Measurements from ENCODE around the gene IKZF1.

IKZF1 gene

GRCh38 chr7:50356945-50357268 is 52.4 kb downstream of the IKZF1 start:
- DNase-seq, result no peak

GRCh38 chr7:50357426-50357825 is 52.9 kb downstream of the IKZF1 start:
- DNase-seq, result no peak

- DNase-seq, result no peak
Measured at GRCh38 chr7:50358041-50358705, 53.7 kb downstream of the IKZF1 start.

DNA sequence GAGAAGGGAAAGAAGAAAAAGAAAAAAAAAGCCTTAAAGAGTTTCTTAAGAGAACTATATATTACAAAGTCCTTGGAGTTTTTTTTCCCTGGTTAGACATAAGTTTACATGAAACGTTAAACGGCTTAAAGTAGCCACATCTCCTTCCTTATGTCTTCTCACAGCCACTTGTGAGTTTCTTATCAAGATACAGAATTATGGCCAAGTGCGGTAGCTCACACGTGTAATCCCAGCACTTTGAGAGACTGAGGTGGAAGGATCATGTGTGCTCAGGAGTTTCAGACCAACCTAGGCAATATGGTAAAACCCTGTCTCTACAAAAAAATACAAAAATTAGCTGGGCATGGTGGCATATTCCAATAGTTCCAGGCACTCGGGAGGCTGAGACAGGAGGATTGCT is 54.3 kb downstream of the IKZF1 start:
- DNase-seq, result no peak

- no peak for DNase-seq
Measured at GRCh38 chr7:50359258-50359994, 54.9 kb downstream of the IKZF1 start.

DNA sequence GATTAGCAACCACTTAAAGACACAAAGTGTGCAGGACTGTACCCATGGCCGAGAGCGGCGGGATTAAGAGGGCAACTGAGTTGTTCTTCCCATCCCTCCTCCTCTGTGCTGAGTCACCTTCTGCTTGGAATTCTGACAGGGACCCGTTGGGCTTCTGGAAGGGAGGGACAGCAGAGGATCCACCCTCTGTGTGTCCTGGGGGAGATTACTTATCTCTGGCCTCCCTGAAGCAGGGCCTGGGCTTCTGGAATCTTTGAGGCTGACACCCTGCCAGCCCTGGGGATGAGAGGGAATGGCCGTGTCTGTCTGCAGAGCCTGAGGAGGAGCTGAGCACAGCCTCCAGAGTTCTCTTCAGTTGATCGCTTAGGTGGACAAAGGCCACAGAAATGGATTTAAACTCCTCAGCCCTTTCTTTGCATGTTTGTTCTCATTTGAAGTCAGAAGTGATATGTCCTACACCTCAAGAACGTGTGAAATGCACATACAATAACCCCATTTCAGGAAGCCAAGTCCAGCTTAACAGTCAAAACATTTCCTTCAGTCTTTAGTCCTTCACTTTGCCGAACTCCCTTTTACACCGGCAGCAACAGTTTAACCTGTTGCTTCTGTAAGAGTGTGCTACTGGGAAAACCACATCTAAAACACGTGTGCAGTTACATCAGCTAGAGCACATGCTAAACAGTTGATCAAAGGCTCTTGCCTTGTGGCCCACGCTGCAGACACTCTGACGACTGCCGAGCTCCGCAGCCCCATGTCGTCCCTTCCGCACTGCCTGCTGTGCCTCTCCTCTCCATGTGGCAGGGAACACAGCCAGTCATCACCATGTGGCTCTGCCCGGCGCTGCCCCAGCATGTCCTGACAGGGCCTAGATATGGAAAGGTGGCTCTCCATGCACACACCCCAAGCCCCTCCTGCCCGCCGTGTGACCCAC is 55.7 kb downstream of the IKZF1 start:
- no peak for DNase-seq

DNA sequence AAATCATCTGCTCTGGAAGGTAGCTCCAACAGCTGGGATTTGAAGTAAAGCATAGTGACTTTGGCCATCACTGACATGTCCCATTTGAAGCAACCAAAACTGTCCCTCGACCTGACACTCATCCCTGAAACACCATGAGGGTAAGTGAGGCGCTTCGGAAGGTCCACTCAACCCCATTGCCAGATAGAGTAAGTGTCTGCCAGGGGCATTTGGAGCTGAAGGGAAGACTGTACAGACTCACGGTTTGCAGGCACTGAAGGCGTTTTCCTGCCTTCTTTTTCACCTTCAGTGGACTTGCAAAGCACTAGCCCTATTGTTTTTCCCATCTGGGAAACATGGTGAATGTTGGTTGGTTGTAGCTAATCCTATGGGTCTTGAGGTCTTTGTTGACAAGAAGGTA is 57.6 kb downstream of the IKZF1 start:
- no peak for DNase-seq

DNA sequence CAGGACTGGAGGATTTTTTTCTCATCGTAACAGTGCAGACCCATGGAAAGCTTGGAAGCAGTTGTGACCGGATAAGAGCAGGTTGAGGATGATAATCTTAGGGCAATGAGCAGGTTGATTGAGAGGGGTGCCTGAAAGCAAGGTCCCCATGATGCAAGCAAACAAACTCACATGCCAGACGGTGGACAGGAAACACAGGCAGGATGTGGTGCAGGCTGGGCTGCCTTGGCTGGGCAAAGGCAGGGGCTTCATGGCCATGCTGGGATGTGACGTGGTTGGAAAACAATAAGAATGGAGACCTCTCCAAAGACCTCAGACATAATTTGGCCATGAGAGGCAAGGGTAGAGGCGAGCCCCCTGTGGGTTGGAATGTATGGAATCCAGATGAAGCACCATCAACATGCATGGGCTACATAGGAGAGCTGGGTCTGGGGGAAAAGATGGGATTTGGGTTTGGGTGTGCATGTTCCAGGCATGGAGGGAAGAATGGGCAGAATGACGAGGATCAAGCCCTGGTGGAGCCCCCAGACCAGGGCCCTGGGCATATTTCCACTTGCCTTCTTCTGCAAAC is 58.3 kb downstream of the IKZF1 start:
- no peak for DNase-seq

GRCh38 chr7:50363327-50364060 is 59.0 kb downstream of the IKZF1 start:
- no peak for DNase-seq

DNA sequence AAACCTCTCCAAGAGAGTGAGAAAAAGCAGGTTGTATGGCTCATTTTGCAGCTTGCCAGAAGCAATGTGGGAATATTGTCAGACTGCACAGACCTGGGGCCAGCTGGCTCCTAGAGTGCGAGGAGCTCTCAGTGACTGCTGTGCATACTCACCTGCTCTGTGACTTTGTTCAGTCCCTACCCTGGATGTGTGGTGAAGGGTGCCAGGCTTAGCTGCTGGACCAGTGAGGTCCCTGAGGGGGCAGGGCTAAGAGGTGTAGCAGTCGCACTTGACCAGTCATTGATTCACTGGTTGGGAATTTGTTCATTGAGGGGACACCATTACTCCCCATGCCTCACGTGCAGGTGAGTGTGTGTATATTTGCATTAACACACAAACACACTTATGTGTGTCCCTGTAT is 60.1 kb downstream of the IKZF1 start:
- DNase-seq, result no peak

DNA sequence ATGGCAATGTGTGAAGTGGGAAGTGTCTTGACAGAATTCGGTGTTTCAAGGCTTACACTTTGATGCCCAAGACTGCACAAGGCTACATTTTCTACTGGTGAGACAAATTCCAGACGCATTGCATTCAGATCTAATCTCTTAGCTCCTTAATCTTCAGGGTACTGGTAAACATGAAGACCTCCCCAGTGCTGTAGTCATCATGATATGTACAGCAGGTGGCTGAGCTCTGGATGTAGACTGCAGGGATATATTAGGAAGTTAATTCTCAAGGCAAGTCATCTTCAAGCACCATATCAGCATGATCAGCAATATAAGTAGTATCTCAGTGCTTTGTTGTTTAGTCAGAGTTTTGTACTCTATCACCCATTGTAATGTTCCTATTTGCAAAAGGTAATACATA is 61.8 kb downstream of the IKZF1 start:
- no peak for DNase-seq

GRCh38 chr7:50367100-50367499 is 62.6 kb downstream of the IKZF1 start:
- DNase-seq, result no peak

GRCh38 chr7:50367570-50367969 is 63.1 kb downstream of the IKZF1 start:
- no peak for DNase-seq

- no peak for DNase-seq
Measured at GRCh38 chr7:50368366-50368765, 63.9 kb downstream of the IKZF1 start.

GRCh38 chr7:50369143-50370026 is 64.9 kb downstream of the IKZF1 start:
- DNase-seq, result no peak

GRCh38 chr7:50370884-50371283 is 66.4 kb downstream of the IKZF1 start:
- no peak for DNase-seq

- no peak for DNase-seq
Measured at GRCh38 chr7:50371551-50372021, 67.1 kb downstream of the IKZF1 start.

DNA sequence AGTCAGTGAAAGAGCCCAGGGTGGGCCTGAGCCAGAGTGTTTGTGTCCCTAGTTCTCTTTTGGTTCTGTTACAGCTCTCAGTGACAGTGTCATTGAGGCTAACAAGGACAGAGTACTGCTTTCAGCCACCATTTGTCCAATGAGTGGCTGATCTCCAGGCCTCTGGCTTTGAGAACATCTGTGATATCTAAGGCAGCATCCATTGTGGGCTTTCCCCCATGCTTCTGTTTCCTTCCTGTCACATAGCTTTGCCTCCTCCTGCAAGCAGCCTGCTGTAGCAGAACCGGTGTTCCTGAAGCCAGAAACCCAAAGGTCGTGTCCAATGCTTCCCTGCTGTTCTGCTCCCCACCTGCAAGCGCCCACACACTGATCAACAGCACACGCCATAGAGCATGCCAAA is 68.4 kb downstream of the IKZF1 start:
- no peak for DNase-seq

DNA sequence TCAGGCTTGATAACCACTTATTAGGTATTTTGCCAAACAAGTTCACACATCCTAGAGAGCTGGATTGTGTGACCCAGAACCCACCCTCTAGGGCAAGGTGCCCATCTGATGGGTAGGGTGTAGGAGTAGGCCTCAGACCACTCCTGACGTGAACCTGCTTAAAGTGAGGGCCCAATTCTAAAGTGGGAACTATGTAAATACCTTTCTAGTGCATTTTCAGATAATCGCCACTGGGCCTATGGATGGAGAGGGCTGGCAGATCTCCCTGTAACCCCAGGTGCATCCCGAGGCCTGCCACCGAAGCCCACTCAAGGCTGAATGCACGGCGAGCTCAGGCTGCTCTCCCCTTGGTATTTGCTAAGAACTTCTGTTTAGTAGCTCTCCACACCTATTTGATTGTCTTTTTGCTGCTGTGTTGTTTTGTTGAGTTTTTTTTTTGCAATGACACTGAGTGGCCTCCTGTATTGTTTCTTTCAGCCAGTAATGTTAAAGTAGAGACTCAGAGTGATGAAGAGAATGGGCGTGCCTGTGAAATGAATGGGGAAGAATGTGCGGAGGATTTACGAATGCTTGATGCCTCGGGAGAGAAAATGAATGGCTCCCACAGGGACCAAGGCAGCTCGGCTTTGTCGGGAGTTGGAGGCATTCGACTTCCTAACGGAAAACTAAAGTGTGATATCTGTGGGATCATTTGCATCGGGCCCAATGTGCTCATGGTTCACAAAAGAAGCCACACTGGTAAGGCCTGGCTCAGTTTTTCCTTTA is 71.7 kb downstream of the IKZF1 start:
- no peak for DNase-seq

- no peak for DNase-seq
Measured at GRCh38 chr7:50377356-50377755, 72.8 kb downstream of the IKZF1 start.

GRCh38 chr7:50379082-50379481 is 74.6 kb downstream of the IKZF1 start:
- DNase-seq, result no peak
